Prostate gland (tissue), 2 donors: ENCODE data around the gene PAQR7. TPM values are rescaled to one million over a fixed set of nuclear protein-coding genes. Genes with fewer than 3 reads are reported as not detected.

Source experiments
- DNase-seq: peaks from one replicate; pipeline ENCODE4 v3.0.0-alpha.2; 2019; ENCODE audit warnings: low spot score
- H3K27ac ChIP-seq, 2 donors: fragments of 200-600 bp; sonication (generic); 2 replicates each; pipeline ENCODE4 v1.5.1; 2017 to 2019
- H3K27me3 ChIP-seq: fragments of 200-600 bp; sonication (generic); replicated peaks from 2 replicates; pipeline ENCODE4 v1.5.1; 2019; ENCODE audit not compliant: insufficient read depth
- H3K36me3 ChIP-seq, 2 donors: fragments of 200-600 bp; sonication (generic); 1 replicate in 1 of 2; 2 replicates in 1 of 2; pipeline versions ENCODE4 v1.5.1 to v1.8.1; 2017 to 2019
- H3K4me1 ChIP-seq: fragments of 200-600 bp; sonication (generic); replicated peaks from 2 replicates; pipeline ENCODE4 v1.5.1; 2019
- H3K4me3 ChIP-seq, 2 donors: fragments of 200-600 bp; sonication (generic); 2 replicates each; pipeline ENCODE4 v1.5.1; 2017 to 2019
- H3K9me3 ChIP-seq: fragments of 200-600 bp; sonication (generic); 2 replicates; pipeline ENCODE4 v1.5.1; 2017
- CTCF ChIP-seq, 4 experiments: fragments of 200-600 bp in 2 of 4; fragments of 450-650 bp in 2 of 4; sonication (generic) in 2 of 4; IDR thresholded peaks; 1 replicate in 3 of 4; 2 replicates in 1 of 4; pipeline ENCODE4 v1.5.1; 2016 to 2019; ENCODE audit warnings: antibody characterized with exemption in 4 of 4, mild to moderate bottlenecking in 2 of 4, moderate library complexity in 2 of 4
- POLR2A ChIP-seq: fragments of 450-650 bp; IDR thresholded peaks from one replicate; pipeline ENCODE4 v1.6.1; 2016; ENCODE audit warnings: antibody characterized with exemption, mild to moderate bottlenecking
- POLR2AphosphoS5 ChIP-seq: sonication (generic); formaldehyde crosslinking; IDR thresholded peaks from one replicate; pipeline ENCODE4 v1.6.1; 2017; ENCODE audit warnings: antibody characterized with exemption
- WGBS: methylation state at CpG from one replicate; pipeline ENCODE4 v1.1.5; 2018; 5-methylcytosine and 5-hydroxymethylcytosine counted together
- intact Hi-C: fragments of 100-400 bp; cut with DNase I; formaldehyde crosslinking; loops from one replicate; pipeline ENCODE4 v1.14.2; 2022
- total RNA-seq, 2 donors: library from RNA; depleted of rRNA; stranded (reverse); fragments of >200 nt; gene quantifications; one replicate each; pipeline ENCODE4 v1.1.0, GENCODE V29; 2016

PAQR7 gene
- total RNA-seq, 2 donors from 2014 or later, result 7.8 to 74.0 TPM

GRCh38 chr1:25875856-25876692 lies 566 bp upstream of the PAQR7 start:
- peak overlapping the region; percentile 81 to 86 for H3K27ac ChIP-seq
- H3K9me3 ChIP-seq, result no peaks in the 10 kb centered on the region
- H3K4me1 ChIP-seq, result peaks cover 10% of the 10 kb centered on the region
- no peaks in the 10 kb centered on the region for H3K36me3 ChIP-seq
- peak; percentile 28 for DNase-seq
- TF ChIP-seq POLR2AphosphoS5, result no peak
- intact Hi-C loops, result no loop called here
- H3K27me3 ChIP-seq, result no peaks in the 10 kb centered on the region
- H3K4me3 ChIP-seq, result peak overlapping the region; percentile 53 to 59
- whole genome bisulfite sequencing, result 21% methylated on average over 32 of the region's 32 CpGs

- H3K4me1 ChIP-seq, result peaks cover 10% of the 10 kb centered on the region
These were observed 814 bp downstream of the PAQR7 start for GRCh38 chr1:25874635-25875153.

GRCh38 chr1:25874209-25874608 lies 1.3 kb downstream of the PAQR7 start:
- H3K4me3 ChIP-seq, result no peak overlapping the region
- intact Hi-C loops, result no loop called here

More at GRCh38 chr1:25874635-25875153, 814 bp downstream of the PAQR7 start:
- no peaks in the 10 kb centered on the region for H3K36me3 ChIP-seq
- H3K27me3 ChIP-seq, result no peaks in the 10 kb centered on the region
- no peak for DNase-seq
- H3K4me3 ChIP-seq, result peak overlapping the region; percentile 53 to 59
- peak overlapping the region; percentile 81 to 86 for H3K27ac ChIP-seq
- no peaks in the 10 kb centered on the region for H3K9me3 ChIP-seq
- intact Hi-C loops, result no loop called here
- WGBS, result 18% methylated on average over 8 of the region's 8 CpGs
- no peak for TF ChIP-seq POLR2A
- no peak for TF ChIP-seq POLR2AphosphoS5
- no peak for TF ChIP-seq CTCF (IDR thresholded peaks at IDR 0.05)

GRCh38 chr1:25873120-25873519 lies 2.4 kb downstream of the PAQR7 start:
- no peak for DNase-seq
- H3K36me3 ChIP-seq, result no peaks in the 10 kb centered on the region
- no peaks in the 10 kb centered on the region for H3K9me3 ChIP-seq
- H3K27me3 ChIP-seq, result no peaks in the 10 kb centered on the region
- 73% methylated on average over 3 of the region's 3 CpGs for WGBS
- no peak for TF ChIP-seq POLR2A
- peaks cover 10% of the 10 kb centered on the region for H3K4me1 ChIP-seq
- intact Hi-C loops, result no loop called here
- H3K27ac ChIP-seq, result no peak overlapping the region
- H3K4me3 ChIP-seq, result no peak overlapping the region

More at GRCh38 chr1:25874209-25874608, 1.3 kb downstream of the PAQR7 start:
- WGBS, result 87% methylated on average over 3 of the region's 3 CpGs
- Histone ChIP-seq H3K27ac (peak overlapping the region; percentile 81 to 86), H3K4me1 (peaks cover 10% of the 10 kb centered on the region), H3K36me3 (no peaks in the 10 kb centered on the region), H3K27me3 (no peaks in the 10 kb centered on the region), H3K9me3 (no peaks in the 10 kb centered on the region)
- no peak for DNase-seq
- no peak for TF ChIP-seq POLR2AphosphoS5

- no peak overlapping the region for H3K27ac ChIP-seq
- no peaks in the 10 kb centered on the region for H3K36me3 ChIP-seq
- no peak overlapping the region for H3K4me3 ChIP-seq
- DNase-seq, result no peak
- intact Hi-C loops, result no loop called here
- H3K4me1 ChIP-seq, result peaks cover 10% of the 10 kb centered on the region
- H3K27me3 ChIP-seq, result no peaks in the 10 kb centered on the region
- H3K9me3 ChIP-seq, result no peaks in the 10 kb centered on the region
- TF ChIP-seq POLR2AphosphoS5 (no peak), CTCF (IDR thresholded peaks at IDR 0.05) (no peak), POLR2A (no peak)
- WGBS, result 71% methylated on average over 2 of the region's 2 CpGs
These were observed 2.8 kb downstream of the PAQR7 start for GRCh38 chr1:25872713-25873112.

- H3K4me1 ChIP-seq, result peaks cover 10% of the 10 kb centered on the region
These were observed 3.6 kb downstream of the PAQR7 start for GRCh38 chr1:25871704-25872494.

More at GRCh38 chr1:25871704-25872494, 3.6 kb downstream of the PAQR7 start:
- Histone ChIP-seq H3K36me3 (no peaks in the 10 kb centered on the region), H3K27ac (peak overlapping the region in 1 of 2 donors; percentile 36), H3K4me3 (no peak overlapping the region), H3K27me3 (no peaks in the 10 kb centered on the region), H3K9me3 (no peaks in the 10 kb centered on the region)
- WGBS, result 64% methylated on average over 8 of the region's 9 CpGs
- DNase-seq, result peak; percentile 27
- intact Hi-C loops, result no loop called here
- TF ChIP-seq POLR2AphosphoS5 (no peak), POLR2A (no peak), CTCF (IDR thresholded peaks at IDR 0.05) (no peak)
